GM12874 (cell line): ENCODE results near the gene CDC73.

Source experiments
- TF ChIP-seq, protein P1 (sequence below): IDR thresholded peaks from 2 replicates; pipeline ENCODE4 v1.5.1; 2011; ENCODE audit warnings: low read depth, mild to moderate bottlenecking, control low read depth, low read length, moderate library complexity; ENCODE audit not compliant: insufficient read depth

Gene CDC73

DNA sequence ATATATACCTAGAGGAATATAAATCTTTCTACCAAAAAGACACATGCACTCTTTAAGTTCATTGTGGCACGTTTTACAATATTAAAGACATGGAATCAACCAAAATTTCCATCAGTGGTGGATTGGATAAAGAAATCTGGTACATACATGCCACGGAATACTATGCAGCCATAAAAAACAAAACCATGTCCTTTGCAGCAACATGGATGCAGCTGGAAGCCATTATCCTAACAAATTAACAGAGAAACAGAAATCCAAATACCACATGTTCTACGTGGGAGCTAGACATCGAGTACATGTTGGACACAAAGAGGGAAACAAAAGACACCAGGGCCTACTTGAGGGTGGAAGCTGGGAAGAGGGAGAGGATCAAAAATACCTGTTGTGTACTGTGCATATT lies 97.6 kb downstream of the CDC73 start:
- TF ChIP-seq, protein P1, sequence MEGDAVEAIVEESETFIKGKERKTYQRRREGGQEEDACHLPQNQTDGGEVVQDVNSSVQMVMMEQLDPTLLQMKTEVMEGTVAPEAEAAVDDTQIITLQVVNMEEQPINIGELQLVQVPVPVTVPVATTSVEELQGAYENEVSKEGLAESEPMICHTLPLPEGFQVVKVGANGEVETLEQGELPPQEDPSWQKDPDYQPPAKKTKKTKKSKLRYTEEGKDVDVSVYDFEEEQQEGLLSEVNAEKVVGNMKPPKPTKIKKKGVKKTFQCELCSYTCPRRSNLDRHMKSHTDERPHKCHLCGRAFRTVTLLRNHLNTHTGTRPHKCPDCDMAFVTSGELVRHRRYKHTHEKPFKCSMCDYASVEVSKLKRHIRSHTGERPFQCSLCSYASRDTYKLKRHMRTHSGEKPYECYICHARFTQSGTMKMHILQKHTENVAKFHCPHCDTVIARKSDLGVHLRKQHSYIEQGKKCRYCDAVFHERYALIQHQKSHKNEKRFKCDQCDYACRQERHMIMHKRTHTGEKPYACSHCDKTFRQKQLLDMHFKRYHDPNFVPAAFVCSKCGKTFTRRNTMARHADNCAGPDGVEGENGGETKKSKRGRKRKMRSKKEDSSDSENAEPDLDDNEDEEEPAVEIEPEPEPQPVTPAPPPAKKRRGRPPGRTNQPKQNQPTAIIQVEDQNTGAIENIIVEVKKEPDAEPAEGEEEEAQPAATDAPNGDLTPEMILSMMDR = no peak

DNA sequence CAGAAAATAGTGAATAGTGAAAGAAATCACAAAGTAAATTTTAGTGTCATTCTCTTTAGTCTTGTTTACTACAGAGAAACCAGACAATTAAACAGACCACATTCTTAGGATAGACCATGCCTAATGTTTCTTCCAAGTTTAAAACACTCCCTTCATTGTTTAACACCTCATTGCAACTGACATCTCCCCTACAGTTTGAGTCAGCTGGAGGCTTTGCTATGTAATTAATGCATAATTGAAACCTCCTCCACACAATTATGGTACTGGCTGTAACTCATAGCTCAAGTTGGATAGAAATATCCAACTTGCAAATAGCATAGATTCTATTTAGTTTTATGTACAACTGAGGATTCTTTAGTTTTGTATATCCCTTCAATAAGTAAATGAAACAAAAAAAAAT lies 99.8 kb downstream of the CDC73 start:
- TF ChIP-seq, protein P1 = no peak

DNA sequence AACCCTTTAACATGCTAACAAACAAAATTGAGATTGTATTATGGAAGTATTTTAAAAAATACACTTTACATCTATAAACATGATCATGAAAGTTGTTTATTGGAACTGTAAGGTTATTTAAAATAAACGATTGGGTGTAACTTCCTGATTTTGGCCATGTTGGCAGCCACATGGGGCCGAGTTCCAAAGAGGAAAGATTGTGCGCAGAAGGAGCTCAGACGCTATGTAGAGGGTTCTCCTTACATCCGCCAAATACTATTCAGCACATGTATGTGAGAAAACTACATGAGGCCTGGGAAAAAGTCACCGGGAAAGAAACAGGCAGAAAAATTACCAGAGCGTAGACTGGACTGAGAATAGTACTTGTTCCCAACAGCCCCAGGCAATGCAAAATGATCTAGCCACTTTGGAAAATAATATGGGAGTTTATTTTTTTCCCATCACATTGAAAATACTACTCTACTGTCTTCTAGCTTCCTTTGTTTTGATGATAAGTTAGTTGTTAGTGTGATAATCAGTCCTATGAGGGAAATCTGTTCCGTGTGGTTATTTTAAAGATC lies 100.3 kb downstream of the CDC73 start:
- TF ChIP-seq, protein P1 = no peak

DNA sequence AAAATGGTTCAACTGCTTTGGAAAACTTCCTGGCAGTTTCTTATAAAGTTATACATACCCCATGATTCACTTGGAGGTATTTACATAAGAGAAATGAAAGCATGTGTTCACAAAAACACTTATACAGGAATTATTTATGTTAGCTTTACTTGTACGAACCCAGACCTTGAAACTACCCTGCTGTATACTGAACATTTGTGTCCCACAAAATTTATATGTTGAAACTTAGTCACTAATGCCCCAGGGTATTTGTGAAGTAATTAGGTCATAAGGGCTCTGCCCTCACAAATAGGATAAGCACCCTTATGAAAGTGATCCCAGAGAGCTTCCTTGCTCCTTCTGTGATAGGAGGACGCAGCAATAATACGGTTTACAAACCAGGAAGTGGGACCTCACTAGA lies 107.3 kb downstream of the CDC73 start:
- TF ChIP-seq, protein P1 = no peak

DNA sequence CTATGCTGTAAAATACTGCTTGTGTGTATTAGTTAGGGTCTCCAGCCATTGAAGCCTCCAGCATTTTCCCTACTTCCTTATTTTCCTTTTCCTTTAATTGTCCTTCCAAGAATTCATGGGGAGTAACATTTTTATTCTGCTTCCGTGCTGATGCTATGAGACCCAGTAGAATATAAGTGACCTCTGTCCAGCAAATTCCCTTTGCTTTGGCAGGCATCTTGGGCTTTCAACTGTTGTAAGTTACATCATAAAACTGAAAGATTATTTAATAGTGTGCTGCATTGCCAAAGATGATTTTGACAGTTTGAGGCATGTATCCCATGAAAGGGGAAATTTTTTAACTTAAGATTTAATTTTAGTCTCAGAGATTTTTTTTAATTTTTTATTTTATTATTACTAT lies 112.7 kb downstream of the CDC73 start:
- TF ChIP-seq, protein P1 = no peak

DNA sequence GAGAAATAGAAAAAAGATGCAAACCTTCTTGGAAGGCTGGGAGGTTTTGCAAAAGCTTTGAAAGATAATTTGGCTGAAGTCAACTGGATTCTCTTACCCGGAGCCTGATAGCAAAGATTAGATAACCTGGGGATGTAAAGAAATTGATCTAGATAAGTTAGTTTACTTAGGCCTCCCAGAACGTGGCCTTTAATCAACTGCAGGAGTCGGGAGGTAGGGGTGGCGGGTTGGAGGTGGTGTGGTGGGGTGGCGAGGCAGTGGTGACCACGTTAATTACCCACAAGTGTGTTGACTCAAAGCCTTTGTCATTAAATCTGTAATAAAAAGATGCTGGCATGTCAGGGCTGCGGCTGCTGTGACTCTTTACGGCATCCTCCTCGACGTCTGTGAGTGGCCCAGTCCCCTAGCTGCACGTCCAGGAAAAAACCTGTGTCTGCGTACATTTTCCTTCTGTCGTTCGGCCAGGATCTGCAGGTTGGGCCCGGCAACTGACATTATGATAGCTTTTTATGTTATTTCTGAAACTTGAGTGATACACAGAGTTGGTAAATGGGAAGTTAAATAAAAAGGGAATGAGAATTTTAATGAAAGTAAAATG lies 115.6 kb downstream of the CDC73 start:
- TF ChIP-seq, protein P1 = no peak

DNA sequence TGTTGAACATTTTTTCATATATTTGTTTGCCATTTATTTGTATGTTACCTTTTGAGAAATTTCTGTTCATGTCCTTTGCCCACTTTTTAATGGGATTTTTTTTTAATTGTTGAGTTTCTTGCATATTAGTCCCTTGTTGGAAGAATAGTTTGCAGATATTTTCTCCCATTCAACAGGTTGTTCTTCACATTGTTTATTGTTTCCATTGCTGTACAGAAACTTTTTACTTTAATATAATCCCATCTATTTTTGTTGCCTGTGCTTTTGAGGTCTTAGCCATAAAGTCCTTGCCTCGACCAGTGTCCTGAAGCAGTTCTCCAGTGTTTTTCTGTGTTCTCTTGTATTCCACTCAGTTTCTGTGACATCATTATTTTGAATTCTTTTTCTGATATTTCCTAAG lies 118.8 kb downstream of the CDC73 start:
- TF ChIP-seq, protein P1 = no peak
